Middle frontal gyrus (tissue), 1 donor: ENCODE data around the gene NUDCD2.
A peak's percentile ranks its signal among the peaks of the same experiment; 100 is the strongest.
"Not testable (repeated sequence)": the region's sequence is repeated elsewhere in the genome, so short reads cannot be mapped to it uniquely, and the experiment has no call there.

Experiments
- DNase-seq: peaks from one replicate; pipeline ENCODE4 v3.0.0-alpha.2; 2015; ENCODE audit warnings: low spot score; ENCODE audit errors: extremely low spot score

The NUDCD2 gene

GRCh38 chr5:163473635-163474243 is 13.8 kb upstream of the NUDCD2 start:
- DNase-seq = no peak

- no peak for DNase-seq
Observed at GRCh38 chr5:163467682-163468081, 7.8 kb upstream of the NUDCD2 start.

GRCh38 chr5:163463063-163463435 is 3.1 kb upstream of the NUDCD2 start:
- DNase-seq = no peak

- DNase-seq = no peak
Observed at GRCh38 chr5:163460562-163461171, 765 bp upstream of the NUDCD2 start, which contains the start of gene HMMR. TSS of gene HMMR (plus strand) at chr5:163460632. CDS start at chr5:163460693, 61 bp downstream.

GRCh38 chr5:163459462-163459818 is 462 bp downstream of the NUDCD2 start:
- DNase-seq = no peak

- no peak for DNase-seq
Observed at GRCh38 chr5:163458778-163459385, 1.0 kb downstream of the NUDCD2 start.

GRCh38 chr5:163456840-163457239 is 3.1 kb downstream of the NUDCD2 start:
- no peak for DNase-seq

GRCh38 chr5:163456029-163456589 is 3.8 kb downstream of the NUDCD2 start:
- DNase-seq = no peak

- DNase-seq = not testable (repeated sequence)
Observed at GRCh38 chr5:163455406-163455805, 4.5 kb downstream of the NUDCD2 start.

GRCh38 chr5:163453705-163454104 is 6.2 kb downstream of the NUDCD2 start:
- no peak for DNase-seq

GRCh38 chr5:163451489-163451888 is 8.4 kb downstream of the NUDCD2 start:
- no peak for DNase-seq

GRCh38 chr5:163448491-163448890 is 11.4 kb downstream of the NUDCD2 start:
- no peak for DNase-seq

GRCh38 chr5:163447875-163448274 is 12.0 kb downstream of the NUDCD2 start:
- DNase-seq = no peak

- DNase-seq = no peak
Observed at GRCh38 chr5:163447191-163447590, 12.7 kb downstream of the NUDCD2 start.

- no peak for DNase-seq
Observed at GRCh38 chr5:163445345-163445744, 14.6 kb downstream of the NUDCD2 start.

- no peak for DNase-seq
Observed at GRCh38 chr5:163444526-163444925, 15.4 kb downstream of the NUDCD2 start.

GRCh38 chr5:163440954-163441353 is 18.9 kb downstream of the NUDCD2 start:
- no peak for DNase-seq

GRCh38 chr5:163439092-163439425 is 20.8 kb downstream of the NUDCD2 start:
- DNase-seq = no peak

- peak; percentile 94 for DNase-seq
Observed at GRCh38 chr5:163437309-163438182, 22.4 kb downstream of the NUDCD2 start, which contains the start of gene CCNG1. TSS of gene CCNG1 (plus strand) at chr5:163437595. CDS start at chr5:163439257, 1,662 bp downstream.

- no peak for DNase-seq
Observed at GRCh38 chr5:163437011-163437308, 22.9 kb downstream of the NUDCD2 start.

- no peak for DNase-seq
Observed at GRCh38 chr5:163436515-163436914, 23.4 kb downstream of the NUDCD2 start.

- DNase-seq = no peak
Observed at GRCh38 chr5:163434401-163434866, 25.5 kb downstream of the NUDCD2 start.
